Activated T-cell treated with anti-CD3 and anti-CD28 coated beads, Interleukin-2, amount 50 U/mL, for 1 hour (primary cell): ENCODE measurements around the gene BMP2.

ENCODE experiments used
- DNase-seq: peaks from one replicate; pipeline ENCODE4 v3.0.0-alpha.2; 2020

The BMP2 gene

DNA sequence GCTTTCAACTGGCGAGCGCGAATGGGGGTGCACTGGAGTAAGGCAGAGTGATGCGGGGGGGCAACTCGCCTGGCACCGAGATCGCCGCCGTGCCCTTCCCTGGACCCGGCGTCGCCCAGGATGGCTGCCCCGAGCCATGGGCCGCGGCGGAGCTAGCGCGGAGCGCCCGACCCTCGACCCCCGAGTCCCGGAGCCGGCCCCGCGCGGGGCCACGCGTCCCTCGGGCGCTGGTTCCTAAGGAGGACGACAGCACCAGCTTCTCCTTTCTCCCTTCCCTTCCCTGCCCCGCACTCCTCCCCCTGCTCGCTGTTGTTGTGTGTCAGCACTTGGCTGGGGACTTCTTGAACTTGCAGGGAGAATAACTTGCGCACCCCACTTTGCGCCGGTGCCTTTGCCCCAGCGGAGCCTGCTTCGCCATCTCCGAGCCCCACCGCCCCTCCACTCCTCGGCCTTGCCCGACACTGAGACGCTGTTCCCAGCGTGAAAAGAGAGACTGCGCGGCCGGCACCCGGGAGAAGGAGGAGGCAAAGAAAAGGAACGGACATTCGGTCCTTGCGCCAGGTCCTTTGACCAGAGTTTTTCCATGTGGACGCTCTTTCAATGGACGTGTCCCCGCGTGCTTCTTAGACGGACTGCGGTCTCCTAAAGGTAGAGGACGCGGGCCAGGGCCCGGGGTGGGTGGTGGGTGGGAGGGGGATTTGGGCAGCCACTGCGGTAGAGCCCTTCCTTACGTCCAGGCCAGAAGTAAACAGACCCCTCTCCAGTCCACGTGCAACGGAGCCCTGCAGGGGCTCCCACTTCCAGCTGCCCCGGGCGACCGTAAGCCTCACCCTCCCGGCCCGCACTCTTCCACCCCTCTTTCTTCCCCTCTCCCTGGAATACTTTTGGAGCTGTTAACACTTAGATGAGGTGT lies 998 bp downstream of the BMP2 start:
- DNase-seq: no peak

DNA sequence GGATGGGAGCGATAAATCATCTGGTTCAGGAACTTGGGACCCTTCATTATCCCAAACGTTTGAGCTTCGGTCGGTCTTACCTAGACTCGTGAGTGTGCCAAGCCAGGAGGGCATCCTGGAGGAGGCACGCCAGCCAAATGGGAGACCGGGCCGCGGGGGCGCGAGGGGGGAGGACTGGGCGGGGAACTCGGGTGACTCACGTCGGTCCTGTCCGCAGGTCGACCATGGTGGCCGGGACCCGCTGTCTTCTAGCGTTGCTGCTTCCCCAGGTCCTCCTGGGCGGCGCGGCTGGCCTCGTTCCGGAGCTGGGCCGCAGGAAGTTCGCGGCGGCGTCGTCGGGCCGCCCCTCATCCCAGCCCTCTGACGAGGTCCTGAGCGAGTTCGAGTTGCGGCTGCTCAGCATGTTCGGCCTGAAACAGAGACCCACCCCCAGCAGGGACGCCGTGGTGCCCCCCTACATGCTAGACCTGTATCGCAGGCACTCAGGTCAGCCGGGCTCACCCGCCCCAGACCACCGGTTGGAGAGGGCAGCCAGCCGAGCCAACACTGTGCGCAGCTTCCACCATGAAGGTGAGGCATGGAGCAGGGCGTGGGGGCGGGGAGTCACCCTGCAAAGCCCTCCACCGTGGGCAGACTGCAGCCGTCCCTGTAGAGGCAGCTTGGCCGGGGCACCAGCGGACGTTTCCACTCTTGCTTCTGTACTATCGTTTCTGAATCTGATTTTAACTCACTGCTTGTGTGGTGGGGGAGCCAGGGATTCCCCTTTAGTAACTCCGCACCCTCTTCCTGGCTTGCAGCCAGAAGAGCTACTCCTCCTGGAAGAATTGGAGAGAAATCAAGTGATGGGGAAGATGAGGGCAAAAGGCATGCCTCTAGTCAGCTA lies 2.7 kb downstream of the BMP2 start:
- DNase-seq: no peak

DNA sequence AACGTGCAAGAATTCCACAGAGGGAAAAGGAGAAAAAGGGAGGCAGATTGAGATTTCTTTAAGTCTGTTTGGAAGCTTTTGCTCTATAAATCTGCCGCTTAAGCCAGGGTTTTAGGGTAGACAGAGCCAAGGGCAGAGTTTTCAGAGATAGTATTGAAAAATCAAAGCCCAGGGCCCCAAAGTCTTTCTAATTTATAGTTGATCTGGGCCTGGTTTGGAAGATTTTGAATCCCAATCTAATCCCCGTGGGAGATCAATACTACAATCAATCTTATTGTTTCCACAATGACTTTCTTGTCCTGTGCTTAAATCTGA lies 3.3 kb downstream of the BMP2 start:
- no peak for DNase-seq

DNA sequence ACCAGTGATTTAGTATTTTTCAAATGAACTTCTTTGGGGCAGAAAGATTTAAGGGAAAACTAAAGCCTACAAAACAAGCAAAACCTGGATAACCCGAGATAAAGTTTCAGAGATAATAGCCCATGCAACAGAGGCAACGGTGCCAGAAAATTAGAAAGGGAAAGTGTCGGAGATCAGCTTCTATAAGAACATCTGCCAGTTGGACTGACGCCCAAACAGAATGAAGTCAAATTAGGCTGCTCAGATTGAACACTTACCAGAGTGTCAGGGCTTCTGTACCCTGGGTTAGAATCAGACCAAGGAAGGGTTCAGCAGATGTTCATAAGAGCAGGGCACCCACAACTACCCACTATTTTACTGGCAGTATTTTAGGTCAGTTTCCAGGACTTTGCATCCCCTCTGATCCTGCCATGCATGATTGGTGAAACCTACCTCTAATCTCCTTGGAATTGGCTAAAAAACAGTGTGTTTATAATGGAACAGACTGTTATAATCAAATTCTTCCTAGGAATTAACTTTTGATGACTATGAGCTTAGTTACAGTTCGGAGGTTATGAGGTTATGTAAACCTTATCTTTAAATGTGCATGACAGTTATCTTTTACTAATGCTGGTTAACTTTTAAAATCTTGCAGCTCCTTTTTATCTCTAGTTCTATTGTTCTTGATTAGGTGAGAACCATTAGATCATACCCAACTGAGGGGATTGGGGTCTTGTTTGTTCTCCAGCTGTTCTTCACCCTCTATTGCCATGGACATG lies 13.1 kb downstream of the BMP2 start:
- no peak for DNase-seq

DNA sequence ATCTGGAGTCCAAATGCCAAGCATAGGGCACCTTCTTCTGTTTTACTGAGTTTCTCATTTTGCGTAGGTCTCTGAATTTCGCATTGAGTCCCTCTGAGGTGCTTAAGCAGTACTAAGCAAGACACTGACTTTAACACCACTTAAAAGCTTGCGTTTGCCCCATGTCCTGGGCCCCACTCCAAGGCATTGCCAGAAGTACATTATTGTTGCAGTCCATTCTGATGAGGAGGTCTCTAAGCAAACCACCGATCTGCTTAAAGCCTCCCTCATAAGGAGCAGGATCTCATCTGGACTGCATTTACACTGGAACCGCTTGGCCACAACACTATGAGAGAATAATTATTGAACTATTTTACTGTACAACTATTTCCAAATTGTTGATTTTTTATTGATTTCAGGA lies 16.3 kb downstream of the BMP2 start:
- no peak for DNase-seq

DNA sequence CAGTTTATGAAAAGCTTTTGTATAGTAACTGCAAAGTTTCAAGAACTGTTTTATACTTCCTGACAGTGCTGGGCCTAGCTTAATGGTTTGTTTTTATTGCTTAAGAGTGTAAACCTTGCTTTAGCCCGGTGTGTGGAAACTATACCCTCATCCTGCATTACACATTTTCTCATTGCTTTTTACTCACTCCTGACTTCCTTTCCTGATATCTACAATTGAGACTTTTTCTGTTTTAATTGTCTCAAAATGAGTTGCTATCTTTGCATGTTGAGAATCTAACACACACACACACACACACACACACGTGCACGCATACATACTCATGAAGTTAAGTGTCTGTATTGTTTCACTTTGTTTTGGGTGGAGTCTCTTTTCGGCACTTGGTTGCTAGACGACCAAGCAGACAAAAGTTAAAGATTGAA lies 16.7 kb downstream of the BMP2 start:
- DNase-seq: no peak

DNA sequence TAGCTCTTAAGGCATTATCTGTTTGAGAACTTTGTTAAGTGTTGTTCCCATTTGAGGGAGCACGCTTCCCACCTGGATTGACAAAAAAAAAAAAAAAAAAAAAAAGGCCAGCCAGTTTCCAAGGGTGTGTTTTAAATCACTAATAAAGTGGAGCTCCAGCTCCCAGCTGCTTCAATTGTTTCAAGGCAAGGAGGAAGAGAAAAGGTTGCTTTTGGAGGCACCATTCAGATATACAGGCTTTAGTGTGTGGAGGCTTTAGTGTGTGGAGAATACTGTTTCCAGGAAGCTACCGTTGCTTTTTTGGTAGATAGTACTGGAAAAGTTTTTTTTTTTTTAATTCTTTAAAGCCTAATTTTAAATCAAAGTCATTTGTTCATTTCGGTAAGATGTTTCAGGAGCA lies 17.3 kb downstream of the BMP2 start:
- DNase-seq: no peak

DNA sequence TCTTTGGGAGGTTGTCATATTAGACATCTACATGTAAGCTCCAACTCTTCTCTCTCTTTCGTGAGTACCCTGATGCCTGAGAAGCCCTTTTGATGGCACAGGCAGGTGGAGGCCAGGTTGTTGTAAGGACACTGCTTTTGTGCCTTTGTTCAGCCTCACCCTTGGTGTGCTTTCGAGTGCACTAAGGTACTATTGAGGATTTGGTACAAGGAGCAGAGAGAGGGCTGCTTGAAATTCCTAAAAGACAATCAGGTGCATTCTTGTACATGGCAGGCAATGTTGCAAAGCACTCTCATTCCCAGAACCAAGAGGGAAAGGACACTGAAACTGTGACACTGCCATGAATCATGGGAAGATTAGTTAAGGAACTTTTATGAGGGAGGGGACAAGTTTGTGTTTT lies 19.1 kb downstream of the BMP2 start:
- no peak for DNase-seq

DNA sequence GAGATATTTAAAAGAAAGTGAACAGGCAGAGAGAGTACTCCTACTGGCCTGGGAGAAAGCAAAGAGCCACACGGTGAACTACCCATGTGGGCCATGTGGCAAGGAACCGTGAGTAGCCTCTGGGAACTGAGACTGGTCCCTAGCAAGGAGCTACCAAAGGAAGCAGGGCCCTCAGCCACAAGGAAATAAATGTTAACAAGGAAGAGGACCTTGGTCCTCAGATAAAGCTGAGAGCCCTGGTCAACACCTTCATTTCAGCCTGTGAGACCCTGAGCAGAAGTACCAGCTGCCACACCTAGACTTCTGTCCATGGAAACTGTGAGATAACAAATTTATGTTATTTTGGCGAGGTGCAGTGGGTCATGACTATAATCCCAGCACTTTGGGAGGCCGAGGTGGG lies 25.3 kb downstream of the BMP2 start:
- DNase-seq: no peak

DNA sequence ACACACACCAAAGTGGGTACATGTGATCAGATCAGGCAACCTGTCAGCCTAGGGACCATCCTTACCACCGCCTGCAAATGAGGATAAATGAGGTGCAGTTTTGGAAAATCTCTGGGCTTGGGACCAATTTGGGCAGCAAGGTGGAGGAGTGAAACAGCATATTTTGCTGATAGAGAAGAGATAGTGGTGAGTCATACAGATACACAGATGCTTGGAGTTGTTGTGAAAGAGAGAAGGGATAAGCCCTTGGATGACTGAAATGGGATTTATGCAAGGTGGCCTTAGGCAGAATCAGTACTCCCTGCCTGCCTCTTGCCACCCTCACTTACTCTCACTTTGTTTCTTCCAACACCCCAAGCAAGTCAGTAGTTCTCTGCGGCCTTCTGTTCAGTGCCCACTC lies 34.7 kb downstream of the BMP2 start:
- no peak for DNase-seq

DNA sequence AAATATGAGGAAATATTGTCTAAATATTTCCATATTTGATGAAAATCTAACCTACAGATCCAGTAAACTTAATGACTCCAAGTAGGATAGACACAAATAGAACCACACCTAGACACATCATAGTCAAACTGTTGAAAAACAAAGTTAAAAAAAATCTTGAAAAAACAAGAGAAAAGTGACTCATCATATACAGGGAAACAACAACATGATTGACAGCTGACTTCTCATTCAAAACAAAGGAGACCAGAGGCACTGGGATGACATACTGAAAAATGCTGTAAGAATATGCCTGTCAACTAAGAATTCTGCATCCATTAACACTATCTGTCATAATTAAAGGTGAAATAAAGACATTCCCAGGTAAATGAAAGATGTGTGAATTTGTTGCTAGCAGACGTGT lies 38.8 kb downstream of the BMP2 start:
- no peak for DNase-seq

DNA sequence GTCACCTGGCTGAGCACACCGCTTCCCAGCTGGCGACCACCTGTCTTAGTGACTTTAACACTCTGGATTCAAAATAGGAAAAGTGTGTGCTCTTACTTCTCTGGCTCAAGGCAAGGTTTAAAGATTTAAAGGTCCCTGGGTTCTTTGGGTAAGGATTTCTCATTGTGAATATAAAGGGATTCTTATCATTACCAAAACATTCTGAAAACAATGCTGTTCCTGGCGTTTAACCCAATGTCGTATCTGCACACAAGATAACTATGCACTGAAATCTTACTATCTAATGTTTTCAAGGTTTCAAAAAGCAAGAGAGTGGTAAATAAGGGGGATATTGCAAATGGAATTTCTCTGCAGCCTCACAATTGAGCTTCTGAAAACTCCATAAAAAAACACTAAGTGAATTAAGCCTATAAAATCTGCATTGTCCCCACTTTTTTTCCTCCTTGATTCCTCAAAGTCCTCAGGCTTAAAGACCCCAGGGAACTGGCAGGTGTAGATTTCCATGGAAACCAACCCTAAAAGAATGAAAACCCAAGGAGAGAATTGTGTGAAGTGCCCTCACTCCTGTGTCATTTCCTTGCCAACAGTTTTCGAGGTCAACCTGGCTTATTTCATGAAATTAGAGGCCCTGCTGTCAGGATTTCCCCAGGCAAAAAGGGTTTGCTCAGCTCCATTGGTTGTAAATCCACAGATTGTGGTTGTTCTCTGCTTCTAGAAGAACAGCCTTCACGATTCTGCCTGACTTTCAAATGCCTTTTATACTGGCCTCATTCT lies 44.0 kb downstream of the BMP2 start:
- DNase-seq: no peak

DNA sequence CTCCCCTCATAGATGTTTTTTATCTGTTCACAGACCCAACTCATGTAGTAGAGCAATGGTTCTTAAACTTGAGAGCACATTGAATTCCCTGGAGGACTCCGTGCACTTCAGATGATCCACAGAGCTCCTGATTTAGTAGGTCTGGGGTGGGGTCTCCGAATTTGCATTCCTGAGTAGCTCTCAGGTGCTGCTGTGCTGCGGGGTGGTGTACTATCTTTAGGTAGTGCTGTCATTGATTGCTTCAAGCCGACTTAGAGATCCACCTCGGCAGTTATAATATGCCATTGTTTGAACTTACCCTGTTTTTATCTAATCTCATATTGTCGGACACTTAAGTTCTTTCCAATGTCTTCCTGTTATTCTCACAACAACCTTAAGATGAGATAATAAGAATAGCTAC lies 45.0 kb downstream of the BMP2 start:
- DNase-seq: no peak

DNA sequence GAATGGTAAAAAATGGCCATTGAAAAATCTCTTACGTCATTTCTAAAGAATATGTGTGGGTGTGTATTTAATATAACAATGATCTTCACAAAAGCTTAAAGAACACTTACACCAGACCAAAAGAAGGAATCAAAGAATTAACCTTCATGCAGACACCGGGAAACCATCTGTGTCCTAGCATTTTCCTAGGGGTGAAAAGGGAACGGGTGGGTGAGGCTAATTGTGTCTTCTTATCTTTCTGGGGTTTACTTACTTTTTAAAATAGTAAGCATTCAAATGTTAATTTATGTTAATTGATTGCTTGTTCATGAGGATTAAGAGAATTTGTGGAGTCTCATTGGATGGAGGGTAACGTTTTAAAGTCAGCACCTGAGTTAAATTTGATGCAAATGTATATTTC lies 47.5 kb downstream of the BMP2 start:
- no peak for DNase-seq

DNA sequence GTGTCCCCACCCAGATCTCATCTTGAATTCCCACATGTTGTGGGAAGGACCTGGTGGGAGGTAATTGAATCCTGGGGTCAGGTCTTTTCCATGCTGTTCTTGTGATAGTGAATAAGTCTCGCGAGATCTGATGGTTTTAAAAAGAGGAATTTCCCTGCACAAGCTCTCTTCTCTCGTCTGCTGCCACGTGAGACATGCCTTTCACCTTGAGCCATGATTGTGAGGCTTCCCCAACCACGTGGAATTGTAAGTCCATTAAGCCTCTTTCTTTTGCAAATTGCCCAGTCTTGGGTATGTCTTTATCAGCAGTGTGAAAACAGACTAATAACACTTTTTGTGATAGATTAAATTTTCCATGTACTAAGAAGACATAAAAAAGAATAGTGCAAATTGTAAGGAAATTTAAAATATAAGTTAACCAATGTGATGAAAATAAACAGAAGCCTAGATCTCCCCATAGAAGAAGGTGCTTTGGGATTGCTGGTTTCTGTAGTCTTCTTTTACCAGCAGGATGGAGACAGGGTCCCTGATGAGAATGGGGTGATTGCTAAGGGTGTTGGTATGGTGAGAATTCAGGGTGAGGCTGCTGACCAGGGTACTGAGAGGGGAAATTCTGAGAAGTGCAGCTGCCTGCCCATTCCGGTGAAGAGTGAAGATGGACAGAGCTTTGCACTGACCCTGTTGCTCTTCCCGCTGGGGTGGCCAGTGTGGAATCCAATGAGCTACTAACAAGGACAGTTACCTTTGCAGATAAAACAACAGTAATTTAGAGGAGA lies 50.7 kb downstream of the BMP2 start:
- no peak for DNase-seq

DNA sequence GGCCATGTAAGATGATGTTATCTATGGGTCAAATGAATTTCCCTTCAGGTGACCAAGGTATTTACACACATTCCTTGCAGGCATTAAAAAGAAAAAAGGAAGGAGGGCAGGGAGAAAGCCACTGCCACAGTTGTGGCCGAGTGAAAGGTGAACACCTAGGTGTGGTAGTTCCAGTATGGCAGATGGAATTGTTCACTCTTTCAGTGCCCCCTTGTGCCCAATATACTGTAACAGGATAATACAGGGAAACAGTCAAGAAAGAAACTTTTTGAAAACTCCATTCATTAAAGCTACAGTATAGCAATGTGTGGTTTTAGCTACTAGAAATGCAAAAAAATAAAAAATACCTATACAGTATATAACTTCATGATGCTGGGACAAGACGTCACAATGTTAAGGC lies 52.1 kb downstream of the BMP2 start:
- no peak for DNase-seq

DNA sequence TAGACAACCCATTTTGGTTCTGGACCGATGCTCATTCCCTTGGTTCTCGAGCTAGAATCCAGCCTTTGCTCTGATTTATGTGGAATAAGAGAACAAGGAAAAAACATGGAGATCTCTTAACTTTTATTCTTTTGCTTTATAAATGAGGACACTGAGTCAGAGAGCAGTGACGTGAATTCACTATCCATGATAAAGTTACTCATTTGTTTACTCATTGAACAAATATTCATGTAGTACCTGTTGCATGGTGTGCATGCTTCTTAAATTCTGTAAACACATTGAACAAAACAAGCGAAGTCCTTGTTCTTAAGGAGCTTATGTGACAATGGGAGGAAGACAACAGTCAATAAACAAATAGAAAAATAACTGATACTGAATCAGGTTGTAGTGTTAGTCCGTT lies 56.9 kb downstream of the BMP2 start:
- no peak for DNase-seq

DNA sequence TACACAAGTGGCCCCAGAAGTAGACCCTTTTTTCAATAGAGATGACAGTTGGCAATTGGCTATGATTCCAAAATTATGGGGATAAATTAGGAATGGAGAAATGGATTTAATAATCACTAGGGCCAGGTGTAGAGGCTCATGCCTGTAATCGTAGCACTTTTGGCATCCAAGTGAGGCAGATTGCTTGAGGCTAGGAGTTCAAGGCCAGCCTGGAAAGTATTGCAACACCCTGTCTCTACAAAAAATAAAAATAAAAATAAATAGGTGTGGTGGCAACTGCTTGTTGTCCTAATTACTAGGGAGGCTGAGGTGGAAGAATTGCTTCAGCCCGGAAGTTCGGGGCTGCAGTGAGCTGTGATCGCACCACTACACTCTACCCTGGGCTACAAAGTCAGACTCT lies 60.0 kb downstream of the BMP2 start:
- DNase-seq: no peak

DNA sequence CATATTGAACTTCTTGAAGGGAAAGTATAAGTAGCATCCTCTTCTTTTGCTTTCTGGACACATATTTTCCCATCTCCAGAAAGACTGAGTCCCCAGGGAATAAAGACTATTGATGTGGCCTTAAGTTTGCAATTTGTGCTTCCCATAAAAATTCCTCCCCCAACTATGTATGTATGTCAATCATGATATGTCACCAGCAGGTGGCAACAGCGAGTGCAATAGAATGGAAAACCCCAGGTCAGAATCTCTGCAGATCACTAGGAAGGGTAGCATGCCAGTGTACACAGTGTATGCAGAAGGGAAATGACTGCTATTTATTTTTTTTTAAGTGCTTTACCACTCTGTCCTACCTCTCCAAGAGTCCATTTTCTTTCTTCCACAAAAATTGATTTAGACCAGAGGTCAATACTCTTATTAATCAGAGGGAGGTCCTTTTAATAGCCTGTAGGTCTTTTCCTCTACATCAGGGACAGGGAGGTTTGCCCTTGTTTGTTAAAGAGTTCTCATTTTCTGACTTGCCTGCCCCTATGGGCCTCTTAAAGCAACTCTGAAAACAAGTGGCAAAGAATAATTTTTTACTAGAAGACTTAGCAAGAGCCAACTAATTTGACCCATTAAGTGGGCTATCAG lies 61.4 kb downstream of the BMP2 start:
- DNase-seq: no peak

DNA sequence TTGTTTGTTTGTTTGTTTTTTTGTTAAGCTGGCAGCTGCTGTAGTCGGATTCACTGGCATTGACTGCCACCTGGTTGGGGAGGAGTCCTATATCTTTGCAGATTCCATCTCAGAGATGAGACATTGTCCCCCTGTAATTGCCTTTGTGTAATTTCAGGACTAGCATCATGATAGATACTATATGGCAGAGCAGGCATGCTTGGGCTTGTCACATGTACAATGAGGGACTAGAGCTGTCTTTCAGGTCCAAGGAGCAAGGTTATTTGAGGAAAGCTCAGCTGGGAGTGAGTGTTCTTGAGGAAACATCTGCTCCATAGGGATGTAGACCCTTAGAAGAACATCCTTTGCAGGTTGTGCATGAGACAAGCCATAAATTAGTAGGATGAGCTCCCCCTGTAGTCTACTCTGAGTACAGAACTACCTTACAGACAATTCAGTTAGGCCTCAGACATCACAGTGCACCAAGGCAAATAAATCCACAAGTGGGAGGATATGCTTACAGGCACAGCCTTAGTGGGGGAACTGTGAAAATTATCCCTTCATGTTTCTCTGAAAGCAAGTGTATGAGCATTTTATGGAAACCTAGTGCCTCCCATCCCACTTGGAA lies 62.1 kb downstream of the BMP2 start:
- no peak for DNase-seq
